Measurements from ENCODE around the gene FEM1B. TPM values are rescaled to one million over a fixed set of nuclear protein-coding genes. Genes with fewer than 3 reads are reported as not detected.

The FEM1B gene
- total RNA-seq, 2 experiments from 2014 or later: 45.1 to 50.7 TPM

GRCh38 chr15:68311464-68311835, 33.9 kb downstream of the FEM1B start:
- CTCF ChIA-PET: interaction anchor here (0.9 kb wide), 1 partner anchor 363 kb away, joined by 3 read pairs; no protein-coding TSS in a partner anchor
- no peak for ATAC-seq
- Mint-ChIP-seq H3K4me3 (no peak overlapping the region), H3K27ac (no peak overlapping the region), H3K9me3 (ENCODE audit: insufficient read depth) (no peaks in the 10 kb centered on the region), H3K4me1 (ENCODE audit: low read depth) (peaks cover 6% of the 10 kb centered on the region), H3K27me3 (ENCODE audit: low read depth) (peaks cover 5% of the 10 kb centered on the region), H3K36me3 (ENCODE audit: low read depth) (no peaks in the 10 kb centered on the region)
- POLR2A ChIA-PET: interaction anchor here (0.7 to 1.0 kb wide), 2 partner anchors 8 to 83 kb away, joined by 3 to 5 read pairs; no protein-coding TSS in a partner anchor
- no peak for DNase-seq

- Mint-ChIP-seq H3K4me3 (no peak overlapping the region), H3K27ac (no peak overlapping the region), H3K36me3 (ENCODE audit: low read depth) (no peaks in the 10 kb centered on the region), H3K9me3 (ENCODE audit: insufficient read depth) (no peaks in the 10 kb centered on the region), H3K27me3 (ENCODE audit: low read depth) (peaks cover 5% of the 10 kb centered on the region), H3K4me1 (ENCODE audit: low read depth) (peaks cover under 1% of the 10 kb centered on the region)
- ATAC-seq (no peak), DNase-seq (no peak)
- CTCF ChIA-PET: interaction anchor here (0.6 kb wide), 1 partner anchor 80 kb away, joined by 3 read pairs; no protein-coding TSS in a partner anchor
- POLR2A ChIA-PET: interaction anchor here (0.7 to 1.0 kb wide), 2 partner anchors 8 to 84 kb away, joined by 3 to 5 read pairs; no protein-coding TSS in a partner anchor
Measured at GRCh38 chr15:68311859-68312557, 34.5 kb downstream of the FEM1B start.

- no peaks in the 10 kb centered on the region for H3K36me3 Mint-ChIP-seq (ENCODE audit: low read depth)
- ChIA-PET POLR2A (no interaction called here), CTCF (interaction anchor here (1.0 kb wide), 1 partner anchor 236 kb away, joined by 3 read pairs; no protein-coding TSS in a partner anchor)
- peaks cover 2% of the 10 kb centered on the region for H3K27me3 Mint-ChIP-seq (ENCODE audit: low read depth)
- no peaks in the 10 kb centered on the region for H3K9me3 Mint-ChIP-seq (ENCODE audit: insufficient read depth)
- DNase-seq: no peak
- ATAC-seq: no peak
- no peaks in the 10 kb centered on the region for H3K4me1 Mint-ChIP-seq (ENCODE audit: low read depth)
- no peak overlapping the region for H3K4me3 Mint-ChIP-seq
- no peak overlapping the region for H3K27ac Mint-ChIP-seq
Measured at GRCh38 chr15:68312701-68313204, 35.2 kb downstream of the FEM1B start.

- Mint-ChIP-seq H3K27ac (no peak overlapping the region), H3K27me3 (ENCODE audit: low read depth) (no peaks in the 10 kb centered on the region), H3K4me1 (ENCODE audit: low read depth) (no peaks in the 10 kb centered on the region), H3K9me3 (ENCODE audit: insufficient read depth) (no peaks in the 10 kb centered on the region), H3K36me3 (ENCODE audit: low read depth) (no peaks in the 10 kb centered on the region), H3K4me3 (no peak overlapping the region)
- no peak for DNase-seq
- ChIA-PET CTCF (interaction anchor here (1.0 to 3.0 kb wide), 3 partner anchors 7 to 235 kb away, joined by 3 to 19 read pairs (median 5); no protein-coding TSS in a partner anchor), POLR2A (no interaction called here)
- ATAC-seq: no peak
Measured at GRCh38 chr15:68313501-68314410, 36.2 kb downstream of the FEM1B start.

GRCh38 chr15:68314563-68314962, 37.0 kb downstream of the FEM1B start:
- H3K27me3 Mint-ChIP-seq (ENCODE audit: low read depth): no peaks in the 10 kb centered on the region

GRCh38 chr15:68315035-68315434, 37.5 kb downstream of the FEM1B start:
- H3K27ac Mint-ChIP-seq: no peak overlapping the region
- CTCF ChIA-PET: interaction anchor here (1.6 to 3.0 kb wide), 2 partner anchors 9 to 67 kb away, joined by 5 to 19 read pairs; no protein-coding TSS in a partner anchor
- no peaks in the 10 kb centered on the region for H3K9me3 Mint-ChIP-seq (ENCODE audit: insufficient read depth)

More at GRCh38 chr15:68314563-68314962, 37.0 kb downstream of the FEM1B start:
- Mint-ChIP-seq H3K27ac (no peak overlapping the region), H3K4me3 (no peak overlapping the region), H3K36me3 (ENCODE audit: low read depth) (no peaks in the 10 kb centered on the region), H3K9me3 (ENCODE audit: insufficient read depth) (no peaks in the 10 kb centered on the region), H3K4me1 (ENCODE audit: low read depth) (no peaks in the 10 kb centered on the region)
- ChIA-PET POLR2A (no interaction called here), CTCF (interaction anchor here (1.6 to 3.0 kb wide), 2 partner anchors 8 to 68 kb away, joined by 5 to 19 read pairs; no protein-coding TSS in a partner anchor)
- DNase-seq (no peak), ATAC-seq (no peak)

GRCh38 chr15:68315495-68316031, 38.0 kb downstream of the FEM1B start:
- Mint-ChIP-seq H3K36me3 (ENCODE audit: low read depth) (no peaks in the 10 kb centered on the region), H3K4me3 (no peak overlapping the region), H3K9me3 (ENCODE audit: insufficient read depth) (no peaks in the 10 kb centered on the region), H3K4me1 (ENCODE audit: low read depth) (no peaks in the 10 kb centered on the region), H3K27ac (no peak overlapping the region), H3K27me3 (ENCODE audit: low read depth) (peaks cover 2% of the 10 kb centered on the region)
- no peak for ATAC-seq
- CTCF ChIA-PET: interaction anchor here (1.6 to 3.0 kb wide), 2 partner anchors 9 to 67 kb away, joined by 5 to 19 read pairs; no protein-coding TSS in a partner anchor
- POLR2A ChIA-PET: no interaction called here
- no peak for DNase-seq

More at GRCh38 chr15:68315035-68315434, 37.5 kb downstream of the FEM1B start:
- Mint-ChIP-seq H3K4me1 (ENCODE audit: low read depth) (no peaks in the 10 kb centered on the region), H3K27me3 (ENCODE audit: low read depth) (no peaks in the 10 kb centered on the region), H3K4me3 (no peak overlapping the region), H3K36me3 (ENCODE audit: low read depth) (no peaks in the 10 kb centered on the region)
- ATAC-seq (no peak), DNase-seq (no peak)
- POLR2A ChIA-PET: no interaction called here

- DNase-seq (no peak), ATAC-seq (no peak)
- Mint-ChIP-seq H3K27ac (no peak overlapping the region), H3K4me1 (ENCODE audit: low read depth) (no peaks in the 10 kb centered on the region), H3K9me3 (ENCODE audit: insufficient read depth) (no peaks in the 10 kb centered on the region), H3K36me3 (ENCODE audit: low read depth) (no peaks in the 10 kb centered on the region), H3K4me3 (no peak overlapping the region), H3K27me3 (ENCODE audit: low read depth) (peaks cover 2% of the 10 kb centered on the region)
- ChIA-PET POLR2A (no interaction called here), CTCF (interaction anchor here (0.7 to 3.0 kb wide), 2 partner anchors 10 to 63 kb away, joined by 3 to 19 read pairs; no protein-coding TSS in a partner anchor)
Measured at GRCh38 chr15:68316061-68316804, 38.7 kb downstream of the FEM1B start.

- H3K4me1 Mint-ChIP-seq (ENCODE audit: low read depth): no peaks in the 10 kb centered on the region
- CTCF ChIA-PET: interaction anchor here (0.7 to 3.0 kb wide), 2 partner anchors 11 to 65 kb away, joined by 3 to 19 read pairs; no protein-coding TSS in a partner anchor
- H3K27me3 Mint-ChIP-seq (ENCODE audit: low read depth): peaks cover 2% of the 10 kb centered on the region
- H3K4me3 Mint-ChIP-seq: no peak overlapping the region
- POLR2A ChIA-PET: interaction anchor here (0.6 kb wide), 1 partner anchor 38 kb away, joined by 3 read pairs; no protein-coding TSS in a partner anchor
- no peaks in the 10 kb centered on the region for H3K36me3 Mint-ChIP-seq (ENCODE audit: low read depth)
- H3K27ac Mint-ChIP-seq: no peak overlapping the region
- DNase-seq (no peak), ATAC-seq (no peak)
- no peaks in the 10 kb centered on the region for H3K9me3 Mint-ChIP-seq (ENCODE audit: insufficient read depth)
Measured at GRCh38 chr15:68317281-68318007, 39.9 kb downstream of the FEM1B start.

GRCh38 chr15:68318008-68318835, 40.7 kb downstream of the FEM1B start:
- ChIA-PET POLR2A (no interaction called here), CTCF (no interaction called here)
- DNase-seq (no peak), ATAC-seq (no peak)
- Mint-ChIP-seq H3K36me3 (ENCODE audit: low read depth) (no peaks in the 10 kb centered on the region), H3K27me3 (ENCODE audit: low read depth) (peaks cover 2% of the 10 kb centered on the region), H3K27ac (no peak overlapping the region), H3K4me1 (ENCODE audit: low read depth) (no peaks in the 10 kb centered on the region), H3K9me3 (ENCODE audit: insufficient read depth) (no peaks in the 10 kb centered on the region), H3K4me3 (no peak overlapping the region)
